GM23338 (cell line): ENCODE results near the gene DHX29. TPM values are rescaled to one million over a fixed set of nuclear protein-coding genes. Genes with fewer than 3 reads are reported as not detected.

Source experiments
- ATAC-seq: fragments of 200-7000 bp; cut with Tn5 transposase; 3 replicates; pipeline ENCODE4 v1.9.1; 2020
- DNase-seq: peaks from one replicate; pipeline ENCODE4 v3.0.0-alpha.2; 2015; ENCODE audit warnings: low spot score
- H2AFZ ChIP-seq: fragments of 200-600 bp; sonication (generic); 2 replicates; pipeline ENCODE4 v1.8.0; 2016; ENCODE audit warnings: antibody characterized with exemption, mild to moderate bottlenecking, moderate library complexity
- H3F3A ChIP-seq: fragments of 200-600 bp; sonication (generic); replicated peaks from 2 replicates; pipeline ENCODE4 v1.8.0; 2017; ENCODE audit warnings: antibody characterized with exemption, mixed run types, low read depth
- H3K27ac ChIP-seq: fragments of 200-600 bp; sonication (generic); 2 replicates; pipeline ENCODE4 v1.6.1; 2016; ENCODE audit warnings: low read depth
- H3K27me3 ChIP-seq: fragments of 200-600 bp; sonication (generic); 2 replicates; pipeline ENCODE4 v1.8.0; 2016; ENCODE audit warnings: mild to moderate bottlenecking, mixed run types, moderate library complexity; ENCODE audit not compliant: insufficient read depth
- H3K36me3 ChIP-seq: fragments of 200-600 bp; sonication (generic); 2 replicates; pipeline ENCODE4 v1.8.0; 2016; ENCODE audit warnings: mild to moderate bottlenecking; ENCODE audit not compliant: insufficient read depth
- H3K4me1 ChIP-seq: fragments of 200-600 bp; sonication (generic); 2 replicates; pipeline ENCODE4 v1.8.0; 2016; ENCODE audit warnings: mild to moderate bottlenecking, moderate library complexity; ENCODE audit not compliant: insufficient read depth
- H3K4me2 ChIP-seq: fragments of 200-600 bp; sonication (generic); 2 replicates; pipeline ENCODE4 v1.7.1; 2017; ENCODE audit warnings: mixed run types
- H3K4me3 ChIP-seq: fragments of 200-600 bp; sonication (generic); 2 replicates; pipeline ENCODE4 v1.6.1; 2016; ENCODE audit warnings: mixed run types
- H3K79me2 ChIP-seq: fragments of 200-600 bp; sonication (generic); replicated peaks from 2 replicates; pipeline ENCODE4 v1.8.0; 2017; ENCODE audit warnings: mild to moderate bottlenecking; ENCODE audit not compliant: insufficient read depth
- H3K9me2 ChIP-seq: fragments of 200-600 bp; sonication (generic); 2 replicates; pipeline ENCODE4 v1.8.0; 2017; ENCODE audit not compliant: insufficient read depth
- H4K20me1 ChIP-seq: fragments of 200-600 bp; sonication (generic); replicated peaks from 2 replicates; pipeline ENCODE4 v1.8.0; 2017; ENCODE audit warnings: mild to moderate bottlenecking; ENCODE audit not compliant: insufficient read depth
- H3K27ac Mint-ChIP-seq: 2 replicates; pipeline ENCODE4 v1.8.0; 2020; ENCODE audit warnings: inconsistent platforms, mild to moderate bottlenecking, moderate library complexity, mixed read lengths
- H3K27me3 Mint-ChIP-seq: 3 replicates; pipeline ENCODE4 v1.8.0; 2022; ENCODE audit warnings: low read depth, mild to moderate bottlenecking, moderate library complexity, mixed read lengths, inconsistent platforms; ENCODE audit not compliant: insufficient read depth, poor library complexity
- H3K36me3 Mint-ChIP-seq: 3 replicates; pipeline ENCODE4 v1.8.0; 2021; ENCODE audit warnings: low read depth, mild to moderate bottlenecking, inconsistent platforms, moderate library complexity, mixed read lengths
- H3K4me1 Mint-ChIP-seq: 3 replicates; pipeline ENCODE4 v1.8.0; 2020; ENCODE audit warnings: mild to moderate bottlenecking, inconsistent platforms, mixed read lengths
- H3K4me3 Mint-ChIP-seq: 3 replicates; pipeline ENCODE4 v1.8.0; 2021; ENCODE audit warnings: moderate library complexity, mild to moderate bottlenecking, inconsistent platforms, mixed read lengths
- H3K9me3 Mint-ChIP-seq: 3 replicates; pipeline ENCODE4 v1.8.0; 2020; ENCODE audit warnings: moderate library complexity, mild to moderate bottlenecking, inconsistent platforms, mixed read lengths
- CREB1 ChIP-seq: fragments of 250-450 bp; sonication (Bioruptor Pico); IDR thresholded peaks from 2 replicates; pipeline ENCODE4 v1.5.0; 2020; ENCODE audit warnings: low read depth, mild to moderate bottlenecking, moderate library complexity
- EZH2 ChIP-seq: fragments of 200-600 bp; sonication (generic); IDR thresholded peaks from one replicate; pipeline ENCODE4 v1.8.0; 2017; ENCODE audit warnings: antibody characterized with exemption, mild to moderate bottlenecking, low read depth; ENCODE audit not compliant: unreplicated experiment
- NANOG ChIP-seq: IDR thresholded peaks from 2 replicates; pipeline ENCODE4 v1.6.1; 2016; ENCODE audit warnings: antibody characterized with exemption, borderline replicate concordance
- POLR2AphosphoS5 ChIP-seq: IDR thresholded peaks from 2 replicates; pipeline ENCODE4 v1.6.1; 2016; ENCODE audit warnings: antibody characterized with exemption, low read depth
- STAT1 ChIP-seq: IDR thresholded peaks from one replicate; pipeline ENCODE4 v1.6.1; 2016; ENCODE audit warnings: antibody characterized with exemption; ENCODE audit not compliant: unreplicated experiment
- ZNF114 ChIP-seq: fragments of 250-450 bp; sonication (Bioruptor Pico); IDR thresholded peaks from 2 replicates; pipeline ENCODE4 v1.5.0; 2020; ENCODE audit warnings: mild to moderate bottlenecking, moderate library complexity
- ZNF331 ChIP-seq: fragments of 250-450 bp; sonication (Bioruptor Pico); IDR thresholded peaks from 2 replicates; pipeline ENCODE4 v1.5.0; 2020; ENCODE audit warnings: low read depth, mild to moderate bottlenecking, moderate library complexity
- ZNF462 ChIP-seq: fragments of 250-450 bp; sonication (Bioruptor Pico); IDR thresholded peaks from 2 replicates; pipeline ENCODE4 v1.5.0; 2020; ENCODE audit warnings: mild to moderate bottlenecking, moderate library complexity
- polyA plus RNA-seq: library from polyadenylated mRNA; unstranded; fragments of >200 nt; fragmentation: Nextera tagmentation; extraction: Ambion mirVana; gene quantifications from 2 replicates; pipeline ENCODE4 v1.2.1, GENCODE V29; 2016
- total RNA-seq: library from RNA; depleted of rRNA; stranded (reverse); fragments of >200 nt; shearing (Covaris generic); gene quantifications from 2 replicates; pipeline ENCODE4 v1.2.3, GENCODE V29; 2014
- TF ChIP-seq, protein P1 (sequence below): IDR thresholded peaks from one replicate; pipeline ENCODE4 v1.6.1; 2018; ENCODE audit warnings: antibody characterized with exemption; ENCODE audit not compliant: unreplicated experiment

The DHX29 gene
- total and polyA plus RNA-seq, 2 experiments from 2014 or later = 34.6 to 137 TPM

- no peak overlapping the region for H3K27ac Mint-ChIP-seq
- TF ChIP-seq ZNF331 (CRISPR knock-in tag) (no peak), CREB1 (no peak), POLR2AphosphoS5 (no peak), NANOG (no peak)
- TF ChIP-seq, protein P1, sequence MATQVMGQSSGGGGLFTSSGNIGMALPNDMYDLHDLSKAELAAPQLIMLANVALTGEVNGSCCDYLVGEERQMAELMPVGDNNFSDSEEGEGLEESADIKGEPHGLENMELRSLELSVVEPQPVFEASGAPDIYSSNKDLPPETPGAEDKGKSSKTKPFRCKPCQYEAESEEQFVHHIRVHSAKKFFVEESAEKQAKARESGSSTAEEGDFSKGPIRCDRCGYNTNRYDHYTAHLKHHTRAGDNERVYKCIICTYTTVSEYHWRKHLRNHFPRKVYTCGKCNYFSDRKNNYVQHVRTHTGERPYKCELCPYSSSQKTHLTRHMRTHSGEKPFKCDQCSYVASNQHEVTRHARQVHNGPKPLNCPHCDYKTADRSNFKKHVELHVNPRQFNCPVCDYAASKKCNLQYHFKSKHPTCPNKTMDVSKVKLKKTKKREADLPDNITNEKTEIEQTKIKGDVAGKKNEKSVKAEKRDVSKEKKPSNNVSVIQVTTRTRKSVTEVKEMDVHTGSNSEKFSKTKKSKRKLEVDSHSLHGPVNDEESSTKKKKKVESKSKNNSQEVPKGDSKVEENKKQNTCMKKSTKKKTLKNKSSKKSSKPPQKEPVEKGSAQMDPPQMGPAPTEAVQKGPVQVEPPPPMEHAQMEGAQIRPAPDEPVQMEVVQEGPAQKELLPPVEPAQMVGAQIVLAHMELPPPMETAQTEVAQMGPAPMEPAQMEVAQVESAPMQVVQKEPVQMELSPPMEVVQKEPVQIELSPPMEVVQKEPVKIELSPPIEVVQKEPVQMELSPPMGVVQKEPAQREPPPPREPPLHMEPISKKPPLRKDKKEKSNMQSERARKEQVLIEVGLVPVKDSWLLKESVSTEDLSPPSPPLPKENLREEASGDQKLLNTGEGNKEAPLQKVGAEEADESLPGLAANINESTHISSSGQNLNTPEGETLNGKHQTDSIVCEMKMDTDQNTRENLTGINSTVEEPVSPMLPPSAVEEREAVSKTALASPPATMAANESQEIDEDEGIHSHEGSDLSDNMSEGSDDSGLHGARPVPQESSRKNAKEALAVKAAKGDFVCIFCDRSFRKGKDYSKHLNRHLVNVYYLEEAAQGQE = no peak
- Histone ChIP-seq H3K27me3 (no peaks in the 10 kb centered on the region), H3K4me2 (no peak overlapping the region), H3K27ac (no peak overlapping the region), H4K20me1 (no peaks in the 10 kb centered on the region), H3K79me2 (no peaks in the 10 kb centered on the region), H3K4me3 (no peak overlapping the region), H3K9me2 (no peaks in the 10 kb centered on the region), H3K4me1 (no peaks in the 10 kb centered on the region; the same call in 1 of the 2 replicates), H2AFZ (no peak overlapping the region), H3F3A (no peaks in the 10 kb centered on the region), H3K36me3 (peaks cover 11% of the 10 kb centered on the region)
- H3K36me3 Mint-ChIP-seq = peaks cover 4% of the 10 kb centered on the region; the same call in 1 of the 3 replicates
- no peaks in the 10 kb centered on the region for H3K9me3 Mint-ChIP-seq
- no peaks in the 10 kb centered on the region for H3K27me3 Mint-ChIP-seq
- DNase-seq (no peak), ATAC-seq (no peak)
- no peak overlapping the region for H3K4me3 Mint-ChIP-seq
- H3K4me1 Mint-ChIP-seq = peaks cover 4% of the 10 kb centered on the region; the same call in 2 of the 3 replicates
These were observed 49.2 kb downstream of the DHX29 start for GRCh38 chr5:55258339-55258738.

DNA sequence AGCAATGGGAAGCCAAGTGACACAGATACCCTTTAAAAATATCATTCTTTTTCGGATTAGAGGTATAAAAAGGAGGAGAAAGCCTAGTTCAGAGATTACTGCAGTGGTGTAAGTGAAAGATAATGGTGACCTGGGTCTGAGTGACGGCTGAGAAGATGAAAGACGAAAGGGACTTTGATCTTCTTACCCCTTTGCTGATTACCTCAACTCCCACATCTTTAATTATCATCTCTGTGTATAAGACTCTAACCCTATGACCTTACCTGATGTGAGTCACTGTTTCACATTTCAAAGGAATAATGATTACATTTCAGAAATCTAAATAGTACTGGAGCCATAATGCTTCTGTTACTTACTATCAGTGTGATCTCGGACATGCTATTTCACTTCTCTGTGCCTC is 52.7 kb downstream of the DHX29 start:
- no peak overlapping the region for H3K4me2 ChIP-seq
- H3K4me1 Mint-ChIP-seq = peaks cover 4% of the 10 kb centered on the region; the same call in 2 of the 3 replicates
- H3K9me2 ChIP-seq = no peaks in the 10 kb centered on the region
- H3K36me3 Mint-ChIP-seq = peaks cover 4% of the 10 kb centered on the region; the same call in 1 of the 3 replicates
- H3K27ac ChIP-seq = no peak overlapping the region
- no peaks in the 10 kb centered on the region for H3K27me3 ChIP-seq
- no peak for ATAC-seq
- no peak overlapping the region for H3K4me3 Mint-ChIP-seq
- H3K79me2 ChIP-seq = no peaks in the 10 kb centered on the region
- no peaks in the 10 kb centered on the region; the same call in 1 of the 2 replicates for H3K4me1 ChIP-seq
- DNase-seq = no peak
- no peaks in the 10 kb centered on the region for H3K27me3 Mint-ChIP-seq
- no peak overlapping the region for H3K27ac Mint-ChIP-seq
- H3K9me3 Mint-ChIP-seq = no peaks in the 10 kb centered on the region
- no peaks in the 10 kb centered on the region for H3F3A ChIP-seq
- H3K4me3 ChIP-seq = no peak overlapping the region
- no peaks in the 10 kb centered on the region for H4K20me1 ChIP-seq
- no peak overlapping the region for H2AFZ ChIP-seq
- no peaks in the 10 kb centered on the region; the same call in none of the 2 replicates for H3K36me3 ChIP-seq
- TF ChIP-seq ZNF331 (CRISPR knock-in tag) (no peak), EZH2 (no peak), ZNF462 (no peak), STAT1 (no peak), ZNF114 (no peak)
- TF ChIP-seq, protein P1 = no peak
